Activated T-helper 17 cell treated with anti-CD3 and anti-CD28 coated beads, Interleukin-2, amount 50 U/mL, for 72 hours (primary cell): ENCODE data around the gene EP400. TPM values are rescaled to one million over a fixed set of nuclear protein-coding genes. Genes with fewer than 3 reads are reported as not detected.

Experiments
- ATAC-seq: fragments of 150-1000 bp; cut with Tn5 transposase; replicated peaks from 2 replicates; pipeline ENCODE4 v1.10.0; 2021; ENCODE audit warnings: mild to moderate bottlenecking, moderate library complexity
- H3K27ac Mint-ChIP-seq: one replicate; pipeline ENCODE4 v1.8.0; 2022; ENCODE audit warnings: mixed read lengths
- H3K27me3 Mint-ChIP-seq: one replicate; pipeline ENCODE4 v1.8.0; 2022; ENCODE audit warnings: mixed read lengths
- H3K36me3 Mint-ChIP-seq: one replicate; pipeline ENCODE4 v1.8.0; 2022; ENCODE audit warnings: low read depth, mild to moderate bottlenecking, mixed read lengths
- H3K4me1 Mint-ChIP-seq: one replicate; pipeline ENCODE4 v1.8.0; 2022; ENCODE audit warnings: mixed read lengths
- H3K4me3 Mint-ChIP-seq: one replicate; pipeline ENCODE4 v1.8.0; 2022; ENCODE audit warnings: mild to moderate bottlenecking, mixed read lengths
- H3K9me3 Mint-ChIP-seq: one replicate; pipeline ENCODE4 v1.8.0; 2022; ENCODE audit warnings: mixed read lengths
- total RNA-seq, 2 donors: library from RNA; stranded (reverse); gene quantifications; one replicate each; pipeline ENCODE4 v1.2.3, GENCODE V29; 2022

EP400 gene, protein sequence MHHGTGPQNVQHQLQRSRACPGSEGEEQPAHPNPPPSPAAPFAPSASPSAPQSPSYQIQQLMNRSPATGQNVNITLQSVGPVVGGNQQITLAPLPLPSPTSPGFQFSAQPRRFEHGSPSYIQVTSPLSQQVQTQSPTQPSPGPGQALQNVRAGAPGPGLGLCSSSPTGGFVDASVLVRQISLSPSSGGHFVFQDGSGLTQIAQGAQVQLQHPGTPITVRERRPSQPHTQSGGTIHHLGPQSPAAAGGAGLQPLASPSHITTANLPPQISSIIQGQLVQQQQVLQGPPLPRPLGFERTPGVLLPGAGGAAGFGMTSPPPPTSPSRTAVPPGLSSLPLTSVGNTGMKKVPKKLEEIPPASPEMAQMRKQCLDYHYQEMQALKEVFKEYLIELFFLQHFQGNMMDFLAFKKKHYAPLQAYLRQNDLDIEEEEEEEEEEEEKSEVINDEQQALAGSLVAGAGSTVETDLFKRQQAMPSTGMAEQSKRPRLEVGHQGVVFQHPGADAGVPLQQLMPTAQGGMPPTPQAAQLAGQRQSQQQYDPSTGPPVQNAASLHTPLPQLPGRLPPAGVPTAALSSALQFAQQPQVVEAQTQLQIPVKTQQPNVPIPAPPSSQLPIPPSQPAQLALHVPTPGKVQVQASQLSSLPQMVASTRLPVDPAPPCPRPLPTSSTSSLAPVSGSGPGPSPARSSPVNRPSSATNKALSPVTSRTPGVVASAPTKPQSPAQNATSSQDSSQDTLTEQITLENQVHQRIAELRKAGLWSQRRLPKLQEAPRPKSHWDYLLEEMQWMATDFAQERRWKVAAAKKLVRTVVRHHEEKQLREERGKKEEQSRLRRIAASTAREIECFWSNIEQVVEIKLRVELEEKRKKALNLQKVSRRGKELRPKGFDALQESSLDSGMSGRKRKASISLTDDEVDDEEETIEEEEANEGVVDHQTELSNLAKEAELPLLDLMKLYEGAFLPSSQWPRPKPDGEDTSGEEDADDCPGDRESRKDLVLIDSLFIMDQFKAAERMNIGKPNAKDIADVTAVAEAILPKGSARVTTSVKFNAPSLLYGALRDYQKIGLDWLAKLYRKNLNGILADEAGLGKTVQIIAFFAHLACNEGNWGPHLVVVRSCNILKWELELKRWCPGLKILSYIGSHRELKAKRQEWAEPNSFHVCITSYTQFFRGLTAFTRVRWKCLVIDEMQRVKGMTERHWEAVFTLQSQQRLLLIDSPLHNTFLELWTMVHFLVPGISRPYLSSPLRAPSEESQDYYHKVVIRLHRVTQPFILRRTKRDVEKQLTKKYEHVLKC (N-terminal part only)
- 10 to 100 TPM; 47.1 to 60.0 TPM for total RNA-seq

DNA sequence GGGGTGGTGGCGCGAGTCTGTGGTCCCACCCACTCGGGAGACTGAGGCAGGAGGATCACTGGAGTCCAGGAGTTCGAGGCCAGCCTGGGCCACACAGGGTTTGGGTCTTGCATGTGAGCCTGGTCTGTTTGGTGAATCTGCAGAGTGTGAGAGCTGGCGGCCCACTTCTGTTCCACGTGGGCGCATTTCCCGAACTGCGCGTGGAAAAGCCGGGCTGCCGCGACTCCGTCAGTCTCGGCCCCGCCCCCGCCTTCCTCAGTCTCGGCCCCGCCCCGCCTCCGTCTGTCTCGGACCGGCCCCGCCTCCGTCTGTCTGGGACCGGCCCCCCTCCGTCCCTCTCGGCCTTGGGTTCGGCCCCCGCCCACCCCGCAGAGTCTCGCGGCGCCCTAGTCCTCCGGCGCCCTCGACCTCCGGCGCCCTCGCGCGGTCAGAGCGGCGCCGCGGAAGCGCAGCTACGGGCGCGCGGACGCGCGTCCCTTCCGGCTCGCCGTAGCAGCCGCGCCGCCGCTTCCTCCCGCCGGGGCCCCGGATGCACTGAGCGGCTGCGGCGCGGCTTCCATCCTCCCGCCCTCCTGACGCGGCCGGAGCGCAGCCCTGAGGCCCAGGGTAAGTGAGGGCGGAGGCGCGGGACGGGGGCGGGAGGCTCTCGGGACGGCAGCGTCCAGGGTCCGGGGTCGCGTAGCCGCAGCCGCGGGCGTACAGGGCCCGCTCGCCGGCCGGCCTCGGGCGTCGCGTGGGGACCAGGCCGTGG, at the start of gene EP400:
EP400 (plus strand) TSS at position 512 of the 751 bp plus-strand sequence. CDS start 10,678 bp downstream, outside the sequence.
- peak within 1 kb of the TSS; percentile 90 for H3K27ac Mint-ChIP-seq
- peak within 1 kb of the TSS; percentile 86 for H3K4me3 Mint-ChIP-seq
- H3K36me3 Mint-ChIP-seq, result peaks cover 14% of the 10 kb centered on the region
- H3K27me3 Mint-ChIP-seq, result no peaks in the 10 kb centered on the region
- no peaks in the 10 kb centered on the region for H3K9me3 Mint-ChIP-seq
- ATAC-seq, result peak; percentile 92
- H3K4me1 Mint-ChIP-seq, result peaks cover 11% of the 10 kb centered on the region

DNA sequence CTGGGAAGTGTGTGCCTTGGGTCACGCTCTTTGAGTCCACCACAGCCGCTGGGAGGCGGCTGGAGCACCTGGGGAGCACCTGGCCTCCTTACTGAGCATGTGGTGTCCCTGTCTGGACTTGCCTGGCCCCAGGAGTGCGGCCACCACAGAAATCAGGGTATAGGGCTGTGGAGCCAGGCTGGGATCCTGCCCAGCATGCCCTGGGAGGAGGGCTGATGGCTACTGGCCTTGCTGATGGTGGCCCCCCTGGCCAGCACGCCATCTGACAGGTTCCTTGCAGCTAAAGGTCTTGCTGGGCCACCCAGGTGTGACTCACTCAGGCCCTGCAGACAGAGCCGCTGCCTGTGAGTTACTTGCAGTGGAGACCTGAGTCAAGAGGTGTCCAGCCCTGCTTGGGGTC, 49.3 kb upstream of the EP400 start:
- no peak for ATAC-seq
- no peaks in the 10 kb centered on the region for H3K9me3 Mint-ChIP-seq
- H3K4me3 Mint-ChIP-seq, result no peak overlapping the region
- H3K4me1 Mint-ChIP-seq, result peaks cover 4% of the 10 kb centered on the region
- H3K27ac Mint-ChIP-seq, result peak overlapping the region; percentile 5
- no peaks in the 10 kb centered on the region for H3K36me3 Mint-ChIP-seq
- H3K27me3 Mint-ChIP-seq, result no peaks in the 10 kb centered on the region

DNA sequence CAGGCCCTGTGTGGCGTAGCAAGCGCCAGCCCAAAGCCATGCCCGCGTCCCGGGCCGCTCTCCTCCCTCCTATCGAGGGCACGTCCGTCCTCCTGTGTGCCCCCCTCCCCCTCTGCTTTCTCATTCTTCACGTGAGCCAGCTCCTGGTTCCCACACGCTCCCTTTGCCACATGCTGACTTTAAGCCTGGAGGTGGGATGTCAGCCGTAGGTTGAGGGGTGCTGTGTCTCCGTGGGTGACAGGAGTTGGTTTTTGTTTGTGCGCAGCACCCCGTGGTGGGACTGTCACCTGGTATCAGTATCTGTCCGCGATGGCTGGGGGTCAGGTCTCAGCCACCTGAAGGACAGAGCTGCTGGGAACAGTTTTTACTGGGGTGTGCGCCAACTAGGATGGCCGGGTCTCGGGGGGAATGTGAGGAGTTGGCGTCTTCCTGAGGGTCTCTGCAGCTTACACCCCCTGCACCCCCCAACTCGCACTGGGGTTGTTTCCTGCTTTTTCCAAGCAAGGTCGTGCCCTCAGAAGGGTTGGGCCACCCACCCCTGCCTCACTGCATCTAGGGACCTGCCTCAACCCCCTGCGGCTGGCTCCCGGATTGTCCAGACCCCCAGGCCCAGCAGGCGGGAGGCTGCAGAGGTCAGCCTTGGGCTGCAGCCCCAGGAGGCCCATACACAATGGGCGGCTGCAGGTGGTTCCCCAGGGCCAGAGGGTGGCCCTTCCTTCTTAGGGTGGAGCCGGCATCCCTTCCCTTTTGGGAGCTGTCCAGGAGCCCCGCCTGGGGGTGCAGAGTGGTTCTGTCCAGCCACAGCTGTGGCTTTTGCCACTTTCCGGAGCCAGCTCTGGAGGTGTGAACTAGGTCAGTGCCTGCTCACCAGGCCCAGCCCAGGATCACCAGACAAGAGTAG, 48.1 kb upstream of the EP400 start:
- Mint-ChIP-seq H3K27me3 (no peaks in the 10 kb centered on the region), H3K9me3 (no peaks in the 10 kb centered on the region), H3K36me3 (no peaks in the 10 kb centered on the region), H3K27ac (no peak overlapping the region), H3K4me3 (no peak overlapping the region), H3K4me1 (peaks cover 4% of the 10 kb centered on the region)
- no peak for ATAC-seq

DNA sequence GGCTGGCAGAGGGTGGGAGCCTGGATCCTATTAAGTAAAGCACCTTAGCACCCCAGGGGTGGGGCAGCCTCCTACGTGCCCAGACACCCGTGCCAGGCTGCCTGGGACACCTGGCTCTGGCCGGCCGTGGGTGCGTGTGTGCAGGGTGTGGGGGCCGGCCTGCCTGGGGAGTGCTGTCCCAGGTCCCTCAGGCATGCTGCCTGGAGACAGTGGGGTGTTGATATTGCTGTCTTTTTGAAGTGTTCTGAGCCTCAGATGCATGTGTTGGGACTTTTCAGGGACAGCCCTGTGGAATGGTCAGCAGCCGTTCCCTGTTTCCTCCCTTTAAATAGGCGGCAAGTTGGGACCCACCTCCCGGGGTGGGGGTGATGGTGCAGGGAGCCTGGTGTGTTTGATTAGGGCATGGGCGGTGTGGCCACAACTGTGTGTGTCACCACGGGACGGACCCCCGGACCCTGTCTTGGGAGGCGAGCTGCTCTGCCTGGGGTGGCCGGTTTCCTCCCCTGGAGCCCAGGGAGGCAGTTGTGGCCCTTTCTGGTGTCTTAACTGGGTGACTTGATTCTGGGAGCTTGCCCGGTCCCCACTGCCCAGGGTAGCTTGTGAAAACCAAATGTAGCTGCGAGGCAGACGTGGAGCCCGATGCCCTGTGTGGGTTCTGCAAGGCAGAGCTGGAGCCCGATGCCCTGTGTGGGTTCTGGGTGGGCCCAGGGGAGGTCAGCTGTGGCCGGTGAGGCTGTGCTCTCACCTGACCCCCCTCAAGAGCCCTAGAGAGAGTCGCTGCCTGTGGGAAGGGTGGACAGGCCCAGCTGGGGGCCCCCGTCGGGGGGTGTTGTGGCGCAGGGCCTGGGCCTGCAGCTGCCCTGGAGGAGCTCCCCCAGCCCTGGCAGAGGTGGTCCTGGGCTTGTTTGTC, 47.2 kb upstream of the EP400 start:
- Mint-ChIP-seq H3K4me3 (no peak overlapping the region), H3K27me3 (no peaks in the 10 kb centered on the region), H3K27ac (no peak overlapping the region), H3K36me3 (no peaks in the 10 kb centered on the region), H3K4me1 (peaks cover 4% of the 10 kb centered on the region), H3K9me3 (no peaks in the 10 kb centered on the region)
- no peak for ATAC-seq

DNA sequence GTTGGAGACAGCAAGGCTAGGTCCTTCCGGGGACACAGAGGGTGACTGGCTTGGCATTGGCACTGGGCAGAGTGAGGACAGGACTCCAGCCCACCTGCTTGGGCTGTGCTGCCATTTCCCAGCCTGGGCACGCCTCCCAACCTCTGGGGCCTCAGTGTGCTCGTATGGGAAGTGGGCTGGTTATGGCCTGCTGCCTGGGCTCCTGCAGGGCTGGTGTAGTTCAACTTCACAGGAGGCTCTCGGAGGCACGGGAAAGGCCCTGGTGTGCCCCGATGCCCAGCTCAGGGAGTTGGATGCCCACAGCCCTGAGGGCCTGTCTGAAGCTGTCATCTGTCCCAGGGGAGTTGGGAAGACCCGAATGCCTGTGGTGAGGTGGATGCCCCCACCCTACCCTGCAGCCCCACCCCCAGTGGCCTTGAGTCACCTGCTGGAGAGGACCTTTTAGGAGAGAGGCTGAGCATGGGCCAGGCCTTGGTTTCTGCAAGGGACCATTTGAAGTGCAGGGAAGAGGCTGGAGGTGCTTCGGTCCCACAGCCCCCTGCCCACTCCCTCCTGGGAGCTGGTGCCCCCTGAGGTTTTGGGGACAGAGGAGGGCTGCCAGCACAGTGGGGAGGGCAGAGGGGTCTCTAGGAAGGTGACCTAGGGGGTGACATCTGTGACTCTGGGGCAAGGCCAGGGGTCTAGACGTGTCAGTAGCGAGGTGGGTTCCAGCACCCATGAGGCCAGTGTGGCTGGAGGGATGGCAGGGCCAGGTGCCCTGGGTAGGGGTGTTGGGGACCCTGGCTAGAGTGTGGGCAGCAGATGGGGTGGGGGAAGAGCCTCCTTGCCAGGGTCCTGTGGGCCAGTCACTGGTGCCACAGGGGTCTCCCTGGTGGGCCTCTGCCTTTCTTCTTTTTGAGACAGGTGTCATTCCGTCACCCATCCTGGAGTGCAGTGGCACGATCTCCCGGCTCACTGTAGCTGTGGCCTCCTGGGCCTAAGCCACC, 46.2 kb upstream of the EP400 start:
- H3K4me1 Mint-ChIP-seq, result peaks cover 4% of the 10 kb centered on the region
- H3K27ac Mint-ChIP-seq, result peak overlapping the region; percentile 43
- ATAC-seq, result no peak
- no peaks in the 10 kb centered on the region for H3K36me3 Mint-ChIP-seq
- no peaks in the 10 kb centered on the region for H3K9me3 Mint-ChIP-seq
- H3K27me3 Mint-ChIP-seq, result no peaks in the 10 kb centered on the region
- H3K4me3 Mint-ChIP-seq, result no peak overlapping the region

DNA sequence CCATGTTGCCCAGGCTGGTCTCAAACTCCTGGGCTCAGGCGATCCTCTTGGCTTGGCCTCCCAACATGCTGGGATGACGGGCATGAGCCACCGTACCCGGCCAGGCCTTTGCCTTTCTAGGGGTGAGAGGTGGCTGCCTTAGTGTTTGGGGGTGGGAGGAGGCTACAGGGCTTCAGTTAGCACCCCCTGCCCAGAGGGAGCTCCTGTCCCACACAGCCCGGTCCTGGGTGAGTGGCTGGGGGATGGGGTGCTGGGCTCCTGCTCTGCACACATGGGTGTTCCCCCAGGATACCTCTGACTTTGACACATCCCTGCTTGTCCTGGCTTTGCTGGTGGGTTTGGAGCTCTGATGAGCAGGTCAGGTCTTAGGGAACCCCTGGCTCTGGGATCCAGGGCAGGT, 45.4 kb upstream of the EP400 start:
- no peaks in the 10 kb centered on the region for H3K9me3 Mint-ChIP-seq
- peaks cover 4% of the 10 kb centered on the region for H3K4me1 Mint-ChIP-seq
- ATAC-seq, result no peak
- H3K27ac Mint-ChIP-seq, result peak overlapping the region; percentile 43
- H3K36me3 Mint-ChIP-seq, result no peaks in the 10 kb centered on the region
- H3K4me3 Mint-ChIP-seq, result no peak overlapping the region
- no peaks in the 10 kb centered on the region for H3K27me3 Mint-ChIP-seq

DNA sequence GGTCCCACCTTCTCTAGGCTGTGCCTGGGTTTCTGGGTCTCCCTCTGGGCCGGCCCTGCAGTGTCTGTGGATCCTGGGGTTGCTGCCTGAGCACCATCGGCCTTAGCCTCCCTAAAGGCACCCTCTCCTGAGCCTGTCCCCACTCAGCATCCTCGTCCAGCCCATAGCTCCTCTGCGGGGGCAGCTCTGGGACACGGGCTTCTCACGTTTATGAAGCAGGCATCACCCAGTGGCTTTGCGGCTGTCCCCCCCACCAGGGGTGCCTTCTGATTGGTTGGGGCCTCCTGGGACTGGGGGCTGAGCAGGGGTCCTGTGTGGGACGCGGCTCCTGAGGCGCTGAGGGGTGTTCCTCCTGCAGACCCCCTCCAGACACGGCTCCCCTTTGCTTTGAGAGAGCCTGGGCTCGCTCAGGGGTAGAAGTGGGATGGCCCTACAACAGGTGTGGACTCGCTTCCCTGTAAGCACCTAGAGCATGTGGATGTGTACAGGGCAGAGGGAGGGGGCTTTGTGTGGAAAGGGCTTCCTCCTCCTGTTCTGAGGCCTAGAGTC, 44.6 kb upstream of the EP400 start:
- H3K27ac Mint-ChIP-seq, result peak overlapping the region; percentile 61
- no peak overlapping the region for H3K4me3 Mint-ChIP-seq
- no peaks in the 10 kb centered on the region for H3K9me3 Mint-ChIP-seq
- no peak for ATAC-seq
- H3K27me3 Mint-ChIP-seq, result no peaks in the 10 kb centered on the region
- H3K36me3 Mint-ChIP-seq, result no peaks in the 10 kb centered on the region
- peaks cover 4% of the 10 kb centered on the region for H3K4me1 Mint-ChIP-seq

DNA sequence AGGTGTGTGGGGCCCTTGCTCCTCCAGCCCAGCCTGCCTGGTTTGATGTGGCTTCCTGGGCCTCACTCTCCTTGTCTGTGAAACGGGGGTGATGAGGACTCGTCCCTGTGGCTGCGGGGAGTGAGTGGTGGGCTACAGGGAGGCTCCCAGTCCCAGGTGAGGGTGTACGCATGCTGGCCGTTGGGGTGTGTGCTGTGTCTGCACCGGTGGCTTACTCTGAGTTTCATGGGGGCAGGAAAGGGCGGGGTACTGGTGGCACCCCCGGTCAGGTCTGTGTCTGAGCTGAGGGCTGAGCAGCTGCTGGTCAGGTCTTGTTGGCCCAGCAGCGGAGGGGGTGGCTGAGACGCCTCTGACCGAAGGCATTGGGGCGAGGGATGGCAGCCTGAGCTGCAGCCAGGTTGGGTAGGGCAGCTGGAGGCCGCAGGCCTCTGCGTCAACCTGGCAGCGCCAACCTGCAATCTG, 44.1 kb upstream of the EP400 start:
- Mint-ChIP-seq H3K4me3 (no peak overlapping the region), H3K4me1 (peaks cover 4% of the 10 kb centered on the region), H3K27ac (peak overlapping the region; percentile 61), H3K27me3 (no peaks in the 10 kb centered on the region), H3K36me3 (no peaks in the 10 kb centered on the region), H3K9me3 (no peaks in the 10 kb centered on the region)
- no peak for ATAC-seq

DNA sequence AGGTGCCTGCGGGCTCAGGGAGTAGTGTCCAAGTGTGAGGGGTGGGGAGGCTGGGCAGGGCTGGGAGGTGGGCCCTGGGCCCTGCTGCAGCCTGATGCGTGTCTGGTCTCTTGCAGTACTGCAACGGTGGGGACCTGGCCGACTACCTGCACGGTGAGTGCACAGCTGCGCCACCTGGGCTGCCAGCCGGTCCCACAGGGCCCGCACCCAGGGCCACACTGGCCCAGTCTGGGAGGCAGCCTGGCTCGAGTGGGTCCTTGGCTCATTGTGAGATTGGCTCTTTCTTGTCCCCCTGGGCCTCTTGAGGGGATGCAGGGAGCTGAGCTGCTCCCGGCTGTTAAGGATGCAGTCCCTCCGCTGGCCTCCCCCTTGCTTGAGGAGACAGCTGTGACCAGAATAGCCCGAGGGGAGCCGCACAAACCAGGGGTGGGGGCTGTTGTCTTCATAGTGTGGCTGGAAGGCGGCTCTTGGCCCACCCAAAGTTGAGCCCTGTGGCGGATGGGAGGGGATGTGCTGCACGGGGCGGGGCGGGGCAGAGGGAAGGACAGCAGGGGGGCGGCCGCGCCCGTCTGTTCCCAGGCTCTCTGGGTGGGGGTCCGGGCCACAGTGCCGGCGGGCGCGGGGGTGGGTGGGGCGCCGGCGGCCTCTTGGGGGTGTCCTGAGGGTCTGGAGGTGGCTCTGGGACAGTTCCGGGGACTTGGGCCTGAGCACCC, 42.2 kb upstream of the EP400 start:
- ATAC-seq, result no peak
- Mint-ChIP-seq H3K27ac (no peak overlapping the region), H3K4me1 (no peaks in the 10 kb centered on the region), H3K36me3 (no peaks in the 10 kb centered on the region), H3K27me3 (no peaks in the 10 kb centered on the region), H3K9me3 (no peaks in the 10 kb centered on the region), H3K4me3 (no peak overlapping the region)

DNA sequence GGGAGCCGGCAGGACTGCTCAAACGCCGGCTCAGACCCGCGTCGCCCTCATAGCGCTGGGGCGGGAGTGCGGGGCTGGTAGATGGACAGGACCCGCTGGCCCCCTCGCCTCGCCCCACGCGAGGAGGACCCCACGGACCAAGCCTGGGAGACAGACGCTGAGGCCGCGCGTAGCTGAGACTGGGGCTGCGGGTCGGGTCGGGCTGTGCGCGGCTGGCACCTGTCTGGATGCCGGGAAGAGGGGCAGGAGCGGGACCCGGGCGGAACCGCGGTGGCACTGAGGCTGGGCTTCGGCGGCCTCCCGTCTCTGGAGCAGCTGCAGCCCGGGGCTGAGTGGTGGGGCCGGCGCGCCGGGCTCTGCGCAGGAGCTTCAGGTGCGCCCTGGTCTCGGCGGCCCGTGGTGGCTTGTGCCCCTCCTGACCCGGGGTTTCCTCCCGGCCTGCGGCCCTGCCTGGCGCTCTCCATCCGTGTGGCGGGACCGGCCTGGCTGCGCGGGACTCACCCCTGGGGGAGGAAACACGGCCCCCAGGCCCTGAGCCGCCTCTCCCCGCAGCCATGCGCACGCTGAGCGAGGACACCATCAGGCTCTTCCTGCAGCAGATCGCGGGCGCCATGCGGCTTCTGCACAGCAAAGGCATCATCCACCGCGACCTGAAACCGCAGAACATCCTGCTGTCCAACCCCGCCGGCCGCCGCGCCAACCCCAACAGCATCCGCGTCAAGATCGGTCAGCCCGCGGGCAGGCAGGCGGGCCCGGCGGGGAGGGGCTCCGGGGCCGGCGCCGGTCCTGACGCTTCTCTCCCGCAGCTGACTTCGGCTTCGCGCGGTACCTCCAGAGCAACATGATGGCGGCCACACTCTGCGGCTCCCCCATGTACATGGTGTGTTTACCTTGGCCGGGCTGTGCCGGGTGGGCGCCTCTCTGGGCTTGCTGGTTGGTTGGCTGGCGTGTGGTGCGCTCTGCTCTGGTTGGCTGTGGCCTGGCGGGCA, 41.4 kb upstream of the EP400 start:
- Mint-ChIP-seq H3K4me1 (no peaks in the 10 kb centered on the region), H3K27me3 (no peaks in the 10 kb centered on the region), H3K36me3 (no peaks in the 10 kb centered on the region), H3K9me3 (no peaks in the 10 kb centered on the region), H3K4me3 (no peak overlapping the region), H3K27ac (no peak overlapping the region)
- no peak for ATAC-seq
